GM08714 (cell line): ENCODE data around the gene NDUFB6.
"Not testable (repeated sequence)": the region's sequence is repeated elsewhere in the genome, so short reads cannot be mapped to it uniquely, and the experiment has no call there.

Source experiments
- H3K4me3 ChIP-seq: fragments of 200-500 bp; sonication (Bioruptor generic); 2 replicates; pipeline ENCODE4 v1.5.1; 2014; ENCODE audit warnings: mild to moderate bottlenecking, low read length, inconsistent platforms
- ZNF274 ChIP-seq: IDR thresholded peaks from 2 replicates; pipeline ENCODE4 v1.6.1; 2012; ENCODE audit warnings: mild to moderate bottlenecking, low read depth, low read length

Gene NDUFB6

GRCh38 chr9:32572900-32573523, at the start of gene NDUFB6:
NDUFB6 (minus strand) TSS chr9:32573159; CDS start chr9:32573060, 99 bp downstream.
- no peak for TF ChIP-seq ZNF274
- peak within 1 kb of the TSS; percentile 99 for H3K4me3 ChIP-seq

- H3K4me3 ChIP-seq = no peak overlapping the region
- no peak for TF ChIP-seq ZNF274
Measured at GRCh38 chr9:32618261-32618660, 45.3 kb upstream of the NDUFB6 start.

- H3K4me3 ChIP-seq = no peak overlapping the region
- no peak for TF ChIP-seq ZNF274
Measured at GRCh38 chr9:32606811-32607210, 33.9 kb upstream of the NDUFB6 start.

- H3K4me3 ChIP-seq = no peak overlapping the region
- no peak for TF ChIP-seq ZNF274
Measured at GRCh38 chr9:32603914-32604852, 31.2 kb upstream of the NDUFB6 start.

- H3K4me3 ChIP-seq = not testable (repeated sequence)
Measured at GRCh38 chr9:32599021-32599420, 26.1 kb upstream of the NDUFB6 start.

- no peak for TF ChIP-seq ZNF274
- H3K4me3 ChIP-seq = no peak overlapping the region
Measured at GRCh38 chr9:32596936-32597335, 24.0 kb upstream of the NDUFB6 start.

GRCh38 chr9:32596096-32596865, 23.3 kb upstream of the NDUFB6 start:
- no peak overlapping the region for H3K4me3 ChIP-seq

GRCh38 chr9:32590898-32591297, 17.9 kb upstream of the NDUFB6 start:
- no peak for TF ChIP-seq ZNF274

More at GRCh38 chr9:32596096-32596865, 23.3 kb upstream of the NDUFB6 start:
- no peak for TF ChIP-seq ZNF274

GRCh38 chr9:32590476-32590875, 17.5 kb upstream of the NDUFB6 start:
- no peak overlapping the region for H3K4me3 ChIP-seq
- no peak for TF ChIP-seq ZNF274

More at GRCh38 chr9:32590898-32591297, 17.9 kb upstream of the NDUFB6 start:
- H3K4me3 ChIP-seq = no peak overlapping the region

- H3K4me3 ChIP-seq = no peak overlapping the region
- TF ChIP-seq ZNF274 = no peak
Measured at GRCh38 chr9:32589083-32589723, 16.2 kb upstream of the NDUFB6 start.

GRCh38 chr9:32587901-32588300, 14.9 kb upstream of the NDUFB6 start:
- no peak for TF ChIP-seq ZNF274
- H3K4me3 ChIP-seq = no peak overlapping the region

GRCh38 chr9:32584784-32585183, 11.8 kb upstream of the NDUFB6 start:
- no peak for TF ChIP-seq ZNF274
- H3K4me3 ChIP-seq = no peak overlapping the region

- no peak for TF ChIP-seq ZNF274
- no peak overlapping the region for H3K4me3 ChIP-seq
Measured at GRCh38 chr9:32581512-32582143, 8.7 kb upstream of the NDUFB6 start.
